ENCODE data around the gene LBX1.

The LBX1 gene

DNA sequence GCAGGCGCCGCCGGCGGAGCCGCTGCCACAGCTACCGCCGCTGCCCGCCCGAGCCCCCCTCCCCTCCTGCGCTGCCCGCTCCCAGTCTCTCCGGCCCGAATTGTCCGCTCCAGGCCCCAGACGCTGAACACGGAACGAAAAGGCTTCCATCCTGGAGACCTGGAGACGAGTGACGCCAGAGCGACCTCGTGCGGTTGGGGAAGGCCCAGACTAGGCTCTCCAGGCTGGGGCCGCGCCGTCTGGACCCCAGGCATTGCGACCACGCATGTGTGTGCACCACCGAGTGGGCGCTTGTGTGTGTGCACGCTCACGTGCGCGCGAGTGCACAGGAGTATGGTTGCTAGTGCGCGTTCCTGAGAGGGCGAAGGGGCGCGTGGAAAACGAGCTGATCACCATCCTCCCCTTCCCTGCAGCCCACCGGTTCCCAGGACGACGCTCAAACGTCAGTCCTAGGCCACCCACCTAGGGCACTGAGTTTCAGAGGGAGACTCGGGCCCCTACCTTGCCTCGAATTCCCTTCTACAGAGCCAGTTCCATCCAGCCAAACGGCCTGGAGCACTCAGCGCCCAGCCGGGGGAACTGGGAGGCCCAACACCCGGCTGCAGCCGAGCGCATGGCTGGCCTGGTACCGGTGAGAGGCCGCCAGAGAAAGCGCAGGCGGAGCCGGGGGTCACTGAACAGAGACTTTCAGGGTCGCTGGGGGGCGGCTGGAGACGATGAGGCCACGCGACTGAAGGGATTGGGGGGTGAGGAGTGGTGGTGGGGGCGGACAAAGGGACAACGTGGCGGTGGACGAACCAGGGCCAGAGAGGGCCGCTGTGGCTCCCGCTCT, 11.6 kb downstream of the LBX1 start:
- peak overlapping the region in 1 of 3 experiments; percentile 28 for H3K27ac Mint-ChIP-seq
- no peaks in the 10 kb centered on the region for H3K36me3 Mint-ChIP-seq (ENCODE audit: low read depth)
- peaks cover 36% of the 10 kb centered on the region for H3K4me1 Mint-ChIP-seq
- no peaks in the 10 kb centered on the region for H3K9me3 Mint-ChIP-seq
- H3K4me3 Mint-ChIP-seq = peak overlapping the region; percentile 28 to 66 (median 61)
- TF ChIP-seq, protein P1, sequence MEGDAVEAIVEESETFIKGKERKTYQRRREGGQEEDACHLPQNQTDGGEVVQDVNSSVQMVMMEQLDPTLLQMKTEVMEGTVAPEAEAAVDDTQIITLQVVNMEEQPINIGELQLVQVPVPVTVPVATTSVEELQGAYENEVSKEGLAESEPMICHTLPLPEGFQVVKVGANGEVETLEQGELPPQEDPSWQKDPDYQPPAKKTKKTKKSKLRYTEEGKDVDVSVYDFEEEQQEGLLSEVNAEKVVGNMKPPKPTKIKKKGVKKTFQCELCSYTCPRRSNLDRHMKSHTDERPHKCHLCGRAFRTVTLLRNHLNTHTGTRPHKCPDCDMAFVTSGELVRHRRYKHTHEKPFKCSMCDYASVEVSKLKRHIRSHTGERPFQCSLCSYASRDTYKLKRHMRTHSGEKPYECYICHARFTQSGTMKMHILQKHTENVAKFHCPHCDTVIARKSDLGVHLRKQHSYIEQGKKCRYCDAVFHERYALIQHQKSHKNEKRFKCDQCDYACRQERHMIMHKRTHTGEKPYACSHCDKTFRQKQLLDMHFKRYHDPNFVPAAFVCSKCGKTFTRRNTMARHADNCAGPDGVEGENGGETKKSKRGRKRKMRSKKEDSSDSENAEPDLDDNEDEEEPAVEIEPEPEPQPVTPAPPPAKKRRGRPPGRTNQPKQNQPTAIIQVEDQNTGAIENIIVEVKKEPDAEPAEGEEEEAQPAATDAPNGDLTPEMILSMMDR (IDR thresholded peaks at IDR 0.05; ENCODE audit: unreplicated experiment in 3 of 3) = peak; percentile 27 to 61 (median 34)
- peaks cover 98% of the 10 kb centered on the region for H3K27me3 Mint-ChIP-seq (ENCODE audit: low read depth)

DNA sequence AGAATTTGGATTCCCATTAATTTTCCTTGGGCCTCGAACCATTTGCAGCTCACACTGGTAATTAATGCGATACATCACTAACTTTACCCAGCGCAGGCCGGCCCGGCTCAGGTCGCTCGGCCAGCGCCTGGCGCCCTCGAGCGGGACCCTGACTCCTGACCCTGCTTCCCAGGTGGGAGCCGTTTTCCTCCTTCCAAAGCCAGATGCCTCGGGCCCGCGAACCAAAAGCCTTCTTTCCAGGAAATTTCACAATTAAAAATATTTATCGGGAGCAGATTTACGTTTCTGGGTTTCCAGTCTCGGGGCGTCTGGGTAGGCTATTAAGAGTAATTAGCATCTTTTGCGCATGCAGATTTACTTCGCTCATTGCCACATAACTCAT, 12.2 kb downstream of the LBX1 start:
- Mint-ChIP-seq H3K27me3 (ENCODE audit: low read depth) (peaks cover 98% of the 10 kb centered on the region), H3K36me3 (ENCODE audit: low read depth) (no peaks in the 10 kb centered on the region), H3K4me1 (peaks cover 36% of the 10 kb centered on the region), H3K4me3 (peak overlapping the region in 2 of 3 experiments; percentile 12 to 69), H3K27ac (no peak overlapping the region), H3K9me3 (no peaks in the 10 kb centered on the region)
- TF ChIP-seq, protein P1 (IDR thresholded peaks at IDR 0.05; ENCODE audit: unreplicated experiment in 3 of 3) = no peak

DNA sequence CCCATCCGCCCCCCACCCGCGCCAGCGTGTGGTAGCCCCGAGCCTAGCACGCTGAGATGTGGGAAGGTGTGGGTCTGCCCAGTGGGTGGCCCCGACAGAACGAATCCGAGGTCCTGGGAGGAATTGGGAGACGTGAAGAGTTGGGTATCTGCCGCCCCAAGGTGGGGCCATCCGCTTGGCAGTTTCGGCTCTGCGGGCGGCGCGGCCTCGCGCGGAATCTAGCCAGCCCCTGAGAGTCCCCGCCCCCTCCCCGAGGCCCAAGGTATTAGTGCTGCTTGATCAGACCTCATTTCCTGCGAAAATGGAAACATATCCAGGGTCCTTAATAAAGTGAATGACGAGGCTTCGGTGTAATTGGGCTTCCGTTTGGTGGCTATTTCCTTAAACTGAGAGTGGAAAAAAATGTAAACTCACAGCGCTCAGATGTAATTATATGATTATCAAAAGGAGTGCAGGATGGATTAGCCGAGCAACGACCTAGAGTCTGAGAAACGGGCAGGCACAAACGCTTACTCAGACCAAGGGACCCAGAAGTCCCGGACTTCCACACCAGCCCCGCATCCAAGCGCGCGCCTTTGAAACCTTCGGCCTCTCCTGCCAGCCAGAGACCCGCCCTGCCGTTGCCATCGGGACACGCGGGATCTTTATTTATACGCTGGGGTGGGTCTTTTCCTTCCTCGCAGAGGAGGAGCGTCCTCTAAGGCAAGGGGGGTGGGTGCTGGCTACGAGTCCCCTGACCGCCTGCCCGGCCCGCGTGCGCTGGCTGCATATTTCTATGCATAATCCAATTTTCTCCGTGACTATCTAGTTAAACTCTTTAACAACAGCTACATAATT, 12.8 kb downstream of the LBX1 start:
- H3K36me3 Mint-ChIP-seq (ENCODE audit: low read depth) = no peaks in the 10 kb centered on the region
- TF ChIP-seq, protein P1 (IDR thresholded peaks at IDR 0.05; ENCODE audit: unreplicated experiment in 3 of 3) = no peak
- no peak overlapping the region for H3K27ac Mint-ChIP-seq
- peaks cover 98% of the 10 kb centered on the region for H3K27me3 Mint-ChIP-seq (ENCODE audit: low read depth)
- H3K9me3 Mint-ChIP-seq = no peaks in the 10 kb centered on the region
- H3K4me3 Mint-ChIP-seq = peak overlapping the region; percentile 59 to 69 (median 60)
- H3K4me1 Mint-ChIP-seq = peaks cover 36% of the 10 kb centered on the region

DNA sequence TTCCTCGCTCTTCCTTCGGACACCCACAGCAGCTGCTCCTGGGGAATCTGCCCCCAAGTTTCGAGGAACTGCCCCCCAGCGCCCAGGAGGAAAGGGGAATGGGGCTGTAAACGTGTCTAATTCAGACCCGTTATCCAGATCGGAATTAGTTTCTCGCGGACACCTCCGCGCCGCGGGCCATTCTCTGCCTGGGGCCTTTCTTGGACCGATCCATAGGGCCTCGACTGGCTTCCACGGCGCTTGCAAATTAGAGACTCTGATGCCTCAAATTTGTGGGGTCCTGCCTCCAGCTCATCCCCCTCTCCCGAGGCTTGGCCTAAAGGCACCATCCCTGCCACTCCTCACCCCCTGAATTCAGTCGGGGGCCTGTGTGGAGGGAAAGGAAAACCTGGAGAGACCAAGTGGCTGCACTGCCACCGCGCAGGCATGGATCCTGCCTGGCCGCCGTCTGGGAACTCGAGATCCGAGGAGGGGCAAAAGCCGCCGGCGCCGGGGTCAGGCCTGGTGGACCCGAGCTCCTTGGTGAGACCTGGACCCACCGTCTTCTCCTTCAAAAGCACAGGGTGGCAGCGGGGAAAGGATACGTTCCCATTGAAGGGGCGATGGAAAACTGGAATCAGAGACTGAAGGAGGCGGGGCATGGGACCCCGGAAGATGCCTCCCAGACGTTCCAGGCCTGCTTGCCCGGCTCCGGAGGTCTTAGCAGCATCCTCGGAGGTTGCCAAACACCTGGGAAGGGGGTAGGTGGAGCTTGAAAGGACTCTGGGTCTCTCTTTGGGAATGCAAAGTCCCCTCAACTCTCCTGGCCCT, 13.7 kb downstream of the LBX1 start:
- Mint-ChIP-seq H3K4me1 (peaks cover 36% of the 10 kb centered on the region), H3K36me3 (ENCODE audit: low read depth) (no peaks in the 10 kb centered on the region), H3K4me3 (peak overlapping the region in 1 of 3 experiments; percentile 77), H3K27me3 (ENCODE audit: low read depth) (peaks cover 98% of the 10 kb centered on the region), H3K27ac (no peak overlapping the region), H3K9me3 (no peaks in the 10 kb centered on the region)
- TF ChIP-seq, protein P1 (IDR thresholded peaks at IDR 0.05; ENCODE audit: unreplicated experiment in 3 of 3) = no peak

DNA sequence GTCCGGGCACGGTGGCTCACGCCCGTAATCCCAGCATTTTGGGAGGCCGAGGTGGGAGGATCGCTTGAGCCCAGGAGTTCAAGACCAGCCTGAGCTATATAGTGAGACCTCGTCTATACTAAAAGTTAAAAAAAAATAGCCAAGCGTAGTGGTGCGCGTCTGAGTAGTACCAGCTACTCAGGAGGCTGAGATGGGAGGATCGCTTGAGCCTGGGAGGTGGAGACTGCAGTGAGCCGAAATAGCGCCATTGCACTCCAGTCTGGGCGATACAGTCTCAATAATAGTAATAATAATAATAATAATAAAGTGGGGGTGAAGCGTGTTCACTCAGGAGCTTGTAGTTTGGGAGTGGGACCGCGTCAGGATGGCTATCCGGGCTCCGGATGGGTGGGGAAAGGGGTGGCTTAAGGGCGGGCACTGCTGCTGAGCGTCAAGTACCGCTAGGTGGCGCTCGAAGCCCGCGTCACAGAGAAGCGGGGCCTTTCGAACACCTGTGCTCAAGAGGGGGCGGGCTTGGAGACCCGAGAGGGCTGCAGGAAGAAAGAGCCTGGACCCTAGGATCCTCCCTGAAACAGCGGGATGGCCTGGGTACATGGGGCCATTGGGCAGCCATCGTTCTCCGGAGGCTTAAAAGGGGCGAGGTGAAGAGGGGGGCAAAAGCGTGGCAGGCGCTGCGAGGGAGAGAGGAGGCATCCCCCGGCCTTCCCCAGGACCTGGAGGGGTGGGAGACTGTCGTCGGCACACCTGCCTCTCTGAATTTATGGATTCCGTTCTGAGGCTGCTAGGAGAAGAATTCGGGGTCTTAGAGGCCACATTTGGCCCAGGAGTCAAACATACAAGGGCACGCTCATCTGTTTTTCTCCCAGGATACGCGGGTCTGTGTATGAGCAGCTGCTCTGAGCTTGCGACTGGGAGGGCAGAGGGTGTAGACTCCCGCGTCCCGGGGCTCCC, 14.5 kb downstream of the LBX1 start:
- H3K4me1 Mint-ChIP-seq = peaks cover 36% of the 10 kb centered on the region
- peaks cover 1% of the 10 kb centered on the region for H3K9me3 Mint-ChIP-seq
- no peaks in the 10 kb centered on the region for H3K36me3 Mint-ChIP-seq (ENCODE audit: low read depth)
- peak overlapping the region; percentile 72 to 88 (median 75) for H3K4me3 Mint-ChIP-seq
- no peak overlapping the region for H3K27ac Mint-ChIP-seq
- TF ChIP-seq, protein P1 (IDR thresholded peaks at IDR 0.05; ENCODE audit: unreplicated experiment in 3 of 3) = peak; percentile 85 to 97 (median 91)
- peaks cover 97% of the 10 kb centered on the region for H3K27me3 Mint-ChIP-seq (ENCODE audit: low read depth)

Data from nephron (organoid).